Measurements from ENCODE around the gene CSMD2. TPM values are rescaled to one million over a fixed set of nuclear protein-coding genes. Genes with fewer than 3 reads are reported as not detected.

CSMD2 gene
- polyA plus RNA-seq, 3 donors: 0.84 to 1.3 (median 1.0) TPM

DNA sequence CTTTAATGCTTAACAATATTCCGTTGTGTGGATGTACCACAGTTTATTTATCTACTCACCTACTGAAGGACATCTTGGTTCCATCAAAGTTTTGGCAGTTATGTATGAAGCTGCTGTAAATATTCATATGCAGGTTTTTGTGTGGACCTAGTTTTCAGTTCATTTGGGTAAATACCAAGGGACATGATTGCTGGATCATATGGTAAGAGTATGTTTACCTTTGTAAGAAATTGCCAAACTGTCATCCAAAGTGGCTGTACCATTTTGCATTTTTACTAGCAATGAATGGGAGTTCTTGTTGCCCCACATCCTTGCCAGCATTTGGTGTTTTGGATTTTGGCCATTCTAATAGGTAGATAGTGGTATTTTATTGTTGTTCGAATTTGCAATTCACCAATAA, 682.6 kb downstream of the CSMD2 start:
- no peak for DNase-seq (ENCODE audit: extremely low read depth in 1 of 11, low read depth in 9 of 11, low spot score in 4 of 11)

DNA sequence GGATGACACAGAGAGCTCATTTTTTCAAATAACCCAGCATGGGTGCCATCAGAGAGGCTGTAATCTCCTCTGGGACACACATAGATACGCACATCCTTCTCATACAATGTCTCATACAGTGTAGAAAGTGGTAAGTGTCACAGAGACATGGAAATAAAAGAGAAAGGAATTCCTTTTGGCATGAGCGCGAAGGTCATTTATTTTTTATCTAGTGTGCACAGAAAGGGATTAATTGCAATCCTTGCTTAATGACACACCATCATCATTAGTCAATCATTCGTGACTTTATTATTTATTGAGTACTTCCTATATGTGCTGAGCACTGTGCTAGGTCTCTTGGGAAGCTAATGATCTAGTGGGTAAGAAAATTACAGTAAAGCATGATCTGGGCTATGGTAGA, 687.6 kb downstream of the CSMD2 start:
- DNase-seq (ENCODE audit: extremely low read depth in 1 of 11, low read depth in 9 of 11, low spot score in 4 of 11): no peak

DNA sequence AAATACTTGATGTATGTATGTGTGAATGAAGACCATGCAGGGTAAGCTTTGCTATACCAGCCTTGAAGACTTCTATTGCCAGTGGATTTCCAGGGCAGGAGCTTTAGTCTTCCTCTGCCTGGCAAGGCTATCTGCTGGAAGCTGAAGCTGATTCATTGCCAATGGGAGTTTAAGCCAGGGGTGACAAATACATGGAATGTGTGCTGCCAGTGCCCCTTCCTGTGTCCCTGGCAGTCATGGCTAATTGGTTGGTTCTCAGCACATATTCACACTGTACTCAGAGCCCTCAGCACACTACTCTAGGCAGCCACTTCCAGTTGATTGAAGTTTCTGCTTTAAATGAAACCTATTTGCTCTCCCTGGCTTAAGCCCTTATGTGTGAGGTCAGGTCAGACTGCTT, 691.1 kb downstream of the CSMD2 start:
- DNase-seq (ENCODE audit: extremely low read depth in 1 of 11, low read depth in 9 of 11, low spot score in 4 of 11): no peak

- peak; percentile 91 to 97 (median 95) for DNase-seq (ENCODE audit: extremely low read depth in 1 of 11, low read depth in 9 of 11, low spot score in 4 of 11)
Measured at GRCh38 chr1:33472269-33472980, 692.6 kb downstream of the CSMD2 start, which contains the start of gene ZSCAN20. ZSCAN20 (plus strand) TSS chr1:33472645; CDS start chr1:33479289, 6,644 bp downstream.

- DNase-seq (ENCODE audit: extremely low read depth in 1 of 11, low read depth in 9 of 11, low spot score in 4 of 11): no peak
Measured at GRCh38 chr1:33471416-33471815, 693.6 kb downstream of the CSMD2 start.

DNA sequence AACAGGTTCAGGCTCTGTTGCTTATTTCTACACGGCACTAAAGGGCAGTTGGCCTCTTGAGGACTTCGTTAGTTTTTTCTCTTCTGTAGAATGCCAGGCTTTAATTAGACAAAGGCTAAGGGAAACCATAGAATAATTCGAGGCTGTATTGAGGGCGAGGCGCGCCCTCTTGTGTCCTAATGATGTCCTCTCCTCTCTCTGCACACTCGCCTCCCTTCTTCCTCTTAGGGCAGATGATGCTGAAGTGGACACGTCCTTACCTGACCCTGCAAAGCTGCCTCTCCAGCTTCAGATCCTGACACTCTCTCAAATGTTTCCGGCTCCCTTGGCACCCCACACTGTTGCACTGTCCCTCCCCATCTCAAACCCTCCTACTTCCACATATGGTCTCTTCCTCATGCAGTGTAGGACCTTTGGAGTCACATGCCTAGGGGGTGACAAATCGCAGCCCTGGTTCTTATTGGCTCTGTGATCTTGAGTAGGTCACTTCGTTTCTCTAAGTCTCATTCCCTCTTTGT, 694.5 kb downstream of the CSMD2 start:
- DNase-seq (ENCODE audit: extremely low read depth in 1 of 11, low read depth in 9 of 11, low spot score in 4 of 11): peak in 10 of 11 donors; percentile 43 to 84 (median 71)

DNA sequence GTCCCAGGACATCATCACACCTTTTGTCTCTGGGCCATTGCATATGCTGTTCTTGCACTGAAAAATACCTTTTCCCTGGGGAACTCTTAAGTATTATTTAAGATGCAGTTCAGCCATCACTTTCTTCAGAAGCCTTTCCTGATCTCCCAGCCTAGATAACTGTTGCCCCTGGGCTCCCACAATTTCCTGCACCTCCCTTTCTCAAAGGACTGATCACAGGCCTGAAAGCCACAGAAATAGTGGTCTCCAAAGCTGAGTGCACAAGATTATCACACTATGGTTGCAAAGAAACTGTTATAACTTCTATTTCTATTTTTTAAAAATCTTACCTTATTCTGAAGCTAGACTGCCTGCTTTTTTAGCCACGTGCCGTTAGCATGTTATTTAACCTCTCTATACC, 695.3 kb downstream of the CSMD2 start:
- no peak for DNase-seq (ENCODE audit: extremely low read depth in 1 of 11, low read depth in 9 of 11, low spot score in 4 of 11)

GRCh38 chr1:33468967-33469366, 696.1 kb downstream of the CSMD2 start:
- DNase-seq (ENCODE audit: extremely low read depth in 1 of 11, low read depth in 9 of 11, low spot score in 4 of 11): no peak

DNA sequence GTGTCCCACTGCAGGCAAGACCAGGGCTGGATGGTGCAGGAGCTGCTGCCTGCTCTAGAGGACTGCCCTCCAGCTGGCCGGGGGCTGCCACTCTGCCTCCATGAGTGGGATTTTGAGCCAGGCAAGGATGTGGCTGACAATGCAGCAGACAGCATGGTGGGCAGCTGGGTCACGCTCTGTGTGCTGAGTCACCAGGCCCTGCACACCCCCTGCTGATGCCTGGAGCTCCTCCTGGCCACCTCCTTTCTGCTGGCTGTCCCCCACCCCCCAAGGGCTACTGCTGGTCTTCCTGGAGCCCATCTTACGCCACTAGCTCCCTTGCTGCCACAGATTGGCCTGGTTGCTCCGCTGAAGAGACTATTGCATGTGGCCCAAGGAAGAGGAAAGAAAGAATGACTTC, 696.5 kb downstream of the CSMD2 start:
- no peak for DNase-seq (ENCODE audit: extremely low read depth in 1 of 11, low read depth in 9 of 11, low spot score in 4 of 11)

- no peak for DNase-seq (ENCODE audit: extremely low read depth in 1 of 11, low read depth in 9 of 11, low spot score in 4 of 11)
Measured at GRCh38 chr1:33468011-33468410, 697.0 kb downstream of the CSMD2 start.

DNA sequence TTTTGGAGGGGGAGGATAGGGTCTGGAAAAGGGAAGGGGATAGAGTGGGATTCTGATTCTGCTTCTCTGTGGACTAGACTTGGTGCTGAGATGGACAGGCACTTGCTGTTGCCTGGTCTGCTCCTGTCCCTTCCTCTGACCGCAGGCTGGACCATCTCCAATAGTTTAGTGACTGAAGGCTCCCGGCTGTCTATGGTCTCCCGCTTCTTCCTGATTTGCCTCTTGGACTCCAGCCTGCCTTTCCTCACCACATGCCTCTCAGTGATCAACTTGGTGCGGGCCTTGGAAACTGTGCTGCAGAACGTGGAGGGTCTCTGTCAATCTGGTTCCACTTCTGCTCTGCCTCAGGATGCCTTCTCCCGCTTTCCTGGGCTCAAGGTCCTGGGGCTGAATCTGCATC, 698.9 kb downstream of the CSMD2 start:
- DNase-seq (ENCODE audit: extremely low read depth in 1 of 11, low read depth in 9 of 11, low spot score in 4 of 11): peak in 6 of 11 donors; percentile 45 to 67 (median 62)

GRCh38 chr1:33465316-33465715, 699.7 kb downstream of the CSMD2 start:
- DNase-seq (ENCODE audit: extremely low read depth in 1 of 11, low read depth in 9 of 11, low spot score in 4 of 11): no peak

DNA sequence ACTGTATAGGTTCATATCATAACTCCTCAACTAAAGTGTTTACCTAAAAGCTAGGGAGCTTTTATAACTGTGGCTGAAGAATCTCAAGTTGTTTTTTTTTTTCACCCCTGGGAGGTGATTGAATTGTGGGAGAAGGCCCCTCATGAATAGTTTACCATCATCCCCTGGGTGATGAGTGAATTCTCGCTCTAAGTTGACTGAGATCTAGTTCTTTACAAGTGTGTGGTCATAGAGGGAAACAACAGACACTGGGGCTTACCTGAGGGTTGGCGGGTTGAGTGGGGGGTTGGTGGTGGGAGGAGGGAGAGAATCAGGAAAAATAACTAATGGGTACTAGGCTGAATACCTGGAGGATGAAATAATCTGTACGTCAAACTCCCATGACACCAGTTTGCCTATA, 700.5 kb downstream of the CSMD2 start:
- DNase-seq (ENCODE audit: extremely low read depth in 1 of 11, low read depth in 9 of 11, low spot score in 4 of 11): no peak

Other genes starting within 250 kb of the CSMD2 start
- not detected for gene C1orf94, start 11.7 kb upstream of the CSMD2 start, polyA plus RNA-seq (ENCODE audit: insufficient read length in 3 of 3)

Data from renal cortex interstitium (tissue), 11 donors.